K562 (cell line): ENCODE data around the gene CKAP5. TPM values are rescaled to one million over a fixed set of nuclear protein-coding genes. Genes with fewer than 3 reads are reported as not detected.

Experiments used
- ATAC-seq: fragments of 200-7000 bp; cut with Tn5 transposase; 3 replicates; pipeline ENCODE4 v1.9.1; 2020; ENCODE audit warnings: moderate library complexity
- BruUV-seq: library from RNA; stranded (reverse); fragments of 400-500 nt; replicated peaks from 2 replicates; lab custom pipeline; 2021; lab: Mats Ljungman, UMichigan
- CTCF ChIA-PET: fragments of 300-600 bp; formaldehyde crosslinking; extraction: SDS; loops from one replicate; lab custom pipeline; 2021; ENCODE audit warnings: low intra/inter-chr PET ratio; lab: Yijun Ruan, JAX
- POLR2A ChIA-PET: fragments of 300-600, 350-650 bp; sonication (Branson Sonifier 250); formaldehyde crosslinking; extraction: SDS; loops from one replicate; lab custom pipeline; 2021; ENCODE audit warnings: antibody characterized with exemption, inconsistent platforms; lab: Yijun Ruan, JAX
- DNase-seq, 4 experiments: peaks; one replicate each; pipeline versions ENCODE4 v3.0.0 to v3.0.0-alpha.2; 2011 to 2018; ENCODE audit warnings: low spot score in 3 of 4, mixed read lengths in 3 of 4; ENCODE audit errors: extremely low read depth in 1 of 4
- FAIRE-seq: peaks from 2 replicates; lab custom pipeline; 2011; peaks lifted over from hg19 to GRCh38; lab: Jason Lieb, UNC
- H2AFZ ChIP-seq: 2 replicates; pipeline ENCODE4 v1.6.0; 2011; ENCODE audit warnings: low read depth, low read length, control low read depth, inconsistent platforms
- H3K27ac ChIP-seq: fragments of 200-600 bp; 3 replicates; pipeline ENCODE4 v1.8.0; 2011; ENCODE audit warnings: low read depth, mild to moderate bottlenecking, control low read depth, inconsistent platforms, low read length, moderate library complexity, mixed read lengths; ENCODE audit errors: extremely low read depth
- H3K27me3 ChIP-seq, 2 experiments: fragments of 300-600 bp in 1 of 2; 2 replicates in 1 of 2; 3 replicates in 1 of 2; pipeline versions ENCODE4 v1.6.0 to v1.8.0; 2011; ENCODE audit warnings: inconsistent platforms in 2 of 2, low read length in 2 of 2, mild to moderate bottlenecking in 1 of 2, mixed read lengths in 1 of 2, moderate library complexity in 1 of 2; ENCODE audit not compliant: control insufficient read depth in 2 of 2, insufficient read depth in 2 of 2
- H3K36me3 ChIP-seq: fragments of 300-600 bp; 3 replicates; pipeline ENCODE4 v1.8.0; 2011; ENCODE audit warnings: mild to moderate bottlenecking, low read length, inconsistent platforms; ENCODE audit not compliant: control insufficient read depth, insufficient read depth
- H3K4me1 ChIP-seq, 2 experiments: fragments of 200-600 bp in 1 of 2; replicated peaks in 1 of 2; 2 replicates in 1 of 2; 3 replicates in 1 of 2; pipeline versions ENCODE4 v1.5.1 to v1.8.0; 2011; ENCODE audit warnings: inconsistent platforms in 2 of 2, low read length in 2 of 2, mild to moderate bottlenecking in 1 of 2, mixed read lengths in 1 of 2, moderate library complexity in 1 of 2; ENCODE audit not compliant: control insufficient read depth in 2 of 2, insufficient read depth in 2 of 2
- H3K4me2 ChIP-seq: 2 replicates; pipeline ENCODE4 v1.6.1; 2011; ENCODE audit warnings: low read length, control low read depth, inconsistent platforms, mixed read lengths; ENCODE audit not compliant: insufficient read depth
- H3K4me3 ChIP-seq: fragments of 200-600 bp; sonication (generic), shearing (Covaris generic); 2 replicates; pipeline ENCODE4 v1.5.1; 2016; ENCODE audit warnings: control low read depth, inconsistent platforms
- H3K79me2 ChIP-seq: fragments of 200-600 bp; 3 replicates; pipeline ENCODE4 v1.8.0; 2011; ENCODE audit warnings: low read length, inconsistent platforms; ENCODE audit not compliant: control insufficient read depth, insufficient read depth
- H3K9ac ChIP-seq, 2 experiments: 2 replicates each; pipeline versions ENCODE4 v1.6.0 to v1.6.1; 2011; ENCODE audit warnings: low read depth in 2 of 2, low read length in 2 of 2, control low read depth in 1 of 2, inconsistent platforms in 1 of 2, mild to moderate bottlenecking in 1 of 2, mixed read lengths in 1 of 2; ENCODE audit not compliant: insufficient read depth in 1 of 2
- H3K9me1 ChIP-seq: one replicate; pipeline ENCODE4 v1.6.0; 2011; ENCODE audit warnings: inconsistent platforms, mild to moderate bottlenecking, low read length, moderate library complexity; ENCODE audit not compliant: control insufficient read depth, insufficient read depth
- H3K9me3 ChIP-seq: replicated peaks from 2 replicates; pipeline ENCODE4 v1.5.1; 2011; ENCODE audit warnings: low read depth, low read length, inconsistent platforms; ENCODE audit not compliant: control insufficient read depth, insufficient read depth
- H4K20me1 ChIP-seq: replicated peaks from 2 replicates; pipeline ENCODE4 v1.6.1; 2011; ENCODE audit warnings: low read length, inconsistent platforms, mixed read lengths; ENCODE audit not compliant: control insufficient read depth, insufficient read depth
- CBX3 ChIP-seq, 2 experiments: IDR thresholded peaks; 1 replicate in 1 of 2; 2 replicates in 1 of 2; pipeline ENCODE4 v1.6.1; 2012; ENCODE audit warnings: inconsistent platforms in 2 of 2, low read length in 2 of 2, borderline replicate concordance in 1 of 2, control low read depth in 1 of 2
- CGGBP1 ChIP-seq: fragments of 250-450 bp; sonication (Bioruptor Pico); IDR thresholded peaks from 2 replicates; pipeline ENCODE4 v1.9.0; 2021; ENCODE audit warnings: mild to moderate bottlenecking
- CREBBP ChIP-seq: IDR thresholded peaks from one replicate; pipeline ENCODE4 v1.6.1; 2012; ENCODE audit warnings: low read depth, mild to moderate bottlenecking, control low read depth, inconsistent platforms, low read length
- HMG20A ChIP-seq: fragments of 450-650 bp; formaldehyde crosslinking; conservative IDR thresholded peaks from 2 replicates; pipeline ENCODE4 v1.4.0; 2020; ENCODE audit warnings: mild to moderate bottlenecking, mixed read lengths
- ILF3 ChIP-seq: fragments of 450-650 bp; IDR thresholded peaks from 2 replicates; pipeline ENCODE4 v1.6.1; 2018; ENCODE audit warnings: antibody characterized with exemption, mild to moderate bottlenecking, moderate library complexity, borderline replicate concordance
- PHF21A ChIP-seq: fragments of 450-650 bp; IDR thresholded peaks from 2 replicates; pipeline ENCODE4 v1.6.1; 2017; ENCODE audit warnings: low read depth, borderline replicate concordance
- POLR2AphosphoS5 ChIP-seq: IDR thresholded peaks from 2 replicates; pipeline ENCODE4 v1.6.1; 2011; ENCODE audit warnings: mild to moderate bottlenecking, low read depth, low read length, moderate library complexity; ENCODE audit not compliant: control insufficient read depth, insufficient read depth
- PURB ChIP-seq: sonication (generic); formaldehyde crosslinking; IDR thresholded peaks from 2 replicates; pipeline ENCODE4 v1.9.0; 2021; ENCODE audit warnings: low read depth, mild to moderate bottlenecking, missing genetic modification reagents
- SIN3B ChIP-seq: fragments of 450-650 bp; IDR thresholded peaks from 2 replicates; pipeline ENCODE4 v1.6.1; 2017; ENCODE audit warnings: low read depth, mild to moderate bottlenecking, moderate library complexity
- SMAD2 ChIP-seq: fragments of 150-350 bp; IDR thresholded peaks from 2 replicates; pipeline ENCODE4 v1.6.1; 2014; ENCODE audit warnings: low read depth, mild to moderate bottlenecking, low read length
- TRIM24 ChIP-seq, 2 experiments: fragments of 450-650 bp; IDR thresholded peaks; 2 replicates each; pipeline ENCODE4 v1.6.1; 2016
- TRIM28 ChIP-seq: fragments of 450-650 bp; IDR thresholded peaks from 2 replicates; pipeline ENCODE4 v1.6.1; 2017
- ZBTB49 ChIP-seq: sonication (generic); formaldehyde crosslinking; IDR thresholded peaks from 2 replicates; pipeline ENCODE4 v1.8.0; 2022; ENCODE audit warnings: missing genetic modification reagents, mild to moderate bottlenecking, borderline replicate concordance
- ZNF143 ChIP-seq: sonication (generic); formaldehyde crosslinking; IDR thresholded peaks from 2 replicates; pipeline ENCODE4 v1.9.0; 2022; ENCODE audit warnings: mild to moderate bottlenecking, missing genetic modification reagents
- ZNF165 ChIP-seq: fragments of 250-450 bp; sonication (Bioruptor Pico); IDR thresholded peaks from 2 replicates; pipeline ENCODE4 v1.4.0; 2020; ENCODE audit warnings: borderline replicate concordance
- ZNF282 ChIP-seq: sonication (generic); formaldehyde crosslinking; IDR thresholded peaks from 2 replicates; pipeline ENCODE4 v1.8.1; 2023; ENCODE audit warnings: missing genetic modification reagents
- ZNF316 ChIP-seq: fragments of 450-650 bp; IDR thresholded peaks from 2 replicates; pipeline ENCODE4 v1.6.1; 2016
- ZNF644 ChIP-seq: fragments of 200-800 bp; sonication (Bioruptor generic); IDR thresholded peaks from 2 replicates; pipeline ENCODE4 v1.6.1; 2016; ENCODE audit warnings: low read depth, missing genetic modification characterization, missing compliant biosample characterization
- ZSCAN32 ChIP-seq: fragments of 450-650 bp; formaldehyde crosslinking; IDR thresholded peaks from 2 replicates; pipeline ENCODE4 v1.4.0; 2020; ENCODE audit warnings: mild to moderate bottlenecking, moderate library complexity
- ZZZ3 ChIP-seq: fragments of 450-650 bp; IDR thresholded peaks from 2 replicates; pipeline ENCODE4 v1.6.1; 2016; ENCODE audit warnings: antibody characterized with exemption, mild to moderate bottlenecking, moderate library complexity
- WGBS: fragments of 100-300 bp; shearing (Covaris generic); methylation state at CpG from one replicate; pipeline ENCODE4 v1.1.6; 2016; ENCODE audit warnings: low coverage, mixed read lengths; ENCODE audit not compliant: insufficient coverage; ENCODE audit errors: missing lambda C conversion rate; 5-methylcytosine and 5-hydroxymethylcytosine counted together
- in situ Hi-C: fragments of 300-500 bp; cut with MboI; formaldehyde crosslinking; loops from 4 replicates; pipeline ENCODE4 v1.15.0; 2018; ENCODE audit warnings: inconsistent platforms, mixed read lengths
- intact Hi-C: fragments of 100-400 bp; cut with micrococcal nuclease; formaldehyde crosslinking; loops from 2 replicates; pipeline ENCODE4 v1.14.2; 2022
- polyA plus RNA-seq, 8 experiments: library from polyadenylated mRNA; depleted of rRNA in 4 of 8; stranded (reverse) in 5 of 8; unstranded in 3 of 8; fragments of >200 nt; fragmentation: Nextera tagmentation in 2 of 8; fragmentation: Illumina TruSeq in 1 of 8; extraction: Ambion mirVana in 2 of 8; extraction: Trizol in 1 of 8; gene quantifications; 2 replicates each; pipeline versions ENCODE4 v1.2.1 to v1.2.3, GENCODE V29; 2011 to 2014; ENCODE audit warnings: inconsistent platforms in 1 of 8, missing spikeins in 1 of 8
- total RNA-seq, 7 experiments: library from RNA; depleted of rRNA in 6 of 7; stranded (reverse); fragments of >200 nt in 6 of 7; fragmentation: Illumina TruSeq in 2 of 7; extraction: Trizol in 2 of 7; gene quantifications; 2 replicates each; pipeline versions ENCODE4 v1.2.1 to v1.2.3, GENCODE V29; 2011 to 2021; ENCODE audit warnings: low replicate concordance in 1 of 7

Gene CKAP5
- total and polyA plus RNA-seq, 9 of the 15 experiments (the other 6 are each of a cell fraction or from before 2014, with no cell fraction given): 60.1 to 239 (median 139) TPM

DNA sequence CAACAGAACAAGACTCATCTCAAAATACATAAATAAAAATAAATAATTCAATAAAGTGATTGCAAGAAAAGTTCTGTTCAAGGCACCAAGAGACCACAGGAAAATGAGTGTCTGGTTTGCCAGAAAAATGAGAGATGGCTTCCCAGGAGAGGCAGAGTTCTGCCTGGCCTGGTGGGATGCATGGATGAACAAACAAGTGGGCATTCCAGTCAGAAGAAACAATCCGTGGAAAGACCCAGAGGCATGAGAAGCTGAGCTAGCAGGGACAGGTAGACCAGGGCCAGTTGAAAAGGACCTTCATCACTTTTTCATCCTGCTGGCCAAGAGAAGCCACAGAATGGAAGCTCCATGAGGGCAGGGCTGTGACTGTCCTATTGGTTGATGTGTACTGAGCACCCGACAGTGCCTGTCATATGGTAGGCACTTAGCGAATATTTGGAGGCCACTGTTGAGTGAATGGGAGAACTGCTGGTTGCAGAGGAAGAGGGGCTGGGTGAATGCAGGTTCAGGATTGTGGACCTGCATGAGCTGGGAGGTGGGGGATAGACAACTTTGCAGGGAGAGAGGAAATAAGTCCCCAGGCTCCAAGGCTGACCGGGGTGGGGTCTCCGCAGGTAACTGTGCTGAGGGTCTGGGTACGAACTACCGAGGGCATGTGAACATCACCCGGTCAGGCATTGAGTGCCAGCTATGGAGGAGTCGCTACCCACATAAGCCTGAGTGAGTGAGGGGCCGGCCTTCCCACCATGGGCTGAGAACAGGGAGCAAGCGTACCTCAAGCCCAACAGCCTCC lies 123.3 kb downstream of the CKAP5 start:
- ChIA-PET CTCF (no interaction called here), POLR2A (interaction anchor here (0.9 kb wide), 2 partner anchors 11 to 17 kb away, joined by 3 read pairs; no protein-coding TSS in a partner anchor)
- intact Hi-C loops (no loop called here), in situ Hi-C loops (no loop called here)
- ATAC-seq (no peak), FAIRE-seq (no peak)
- WGBS: 39% methylated on average over 11 of the region's 11 CpGs
- no TSS peak for BruUV-seq
- H2AFZ ChIP-seq: no peak overlapping the region
- H4K20me1 ChIP-seq: no peaks in the 10 kb centered on the region
- H3K4me3 ChIP-seq: no peak overlapping the region
- no peaks in the 10 kb centered on the region for H3K9me1 ChIP-seq
- no peaks in the 10 kb centered on the region for H3K79me2 ChIP-seq
- no peak overlapping the region for H3K4me2 ChIP-seq
- H3K27ac ChIP-seq: no peak overlapping the region
- TF ChIP-seq PURB (CRISPR knock-in tag) (no peak), SMAD2 (no peak), ZNF316 (peak; percentile 89), SIN3B (no peak), ILF3 (no peak), ZNF143 (no peak), ZNF165 (CRISPR knock-in tag) (no peak), CREBBP (no peak), ZBTB49 (CRISPR knock-in tag) (no peak), ZNF644 (no peak), CBX3 (IDR thresholded peaks at IDR 0.05; ENCODE audit: borderline replicate concordance in 1 of 2, low read length in 2 of 2) (peak in 1 of 2 experiments; percentile 57; a peak in 2 of 3 replicates), ZSCAN32 (CRISPR knock-in tag) (no peak), PHF21A (no peak), TRIM24 (IDR thresholded peaks at IDR 0.05) (peak; percentile 61 to 76), POLR2AphosphoS5 (no peak), ZNF282 (CRISPR knock-in tag) (no peak), HMG20A (CRISPR knock-in tag) (no peak), CGGBP1 (CRISPR knock-in tag) (no peak), ZZZ3 (no peak), TRIM28 (peak; percentile 81; the same call in 1 of the 2 replicates)
- TF ChIP-seq, all 486 proteins: peak for 4
- Histone ChIP-seq H3K9me3 (peaks cover 4% of the 10 kb centered on the region; the same call in 1 of the 2 replicates), H3K36me3 (no peaks in the 10 kb centered on the region), H3K9ac (no peak overlapping the region), H3K4me1 (peaks cover 4 to 26% of the 10 kb centered on the region in 2 experiments; a peak in 4 of 5 replicates), H3K27me3 (peaks cover 0 to 3% of the 10 kb centered on the region in 2 experiments; a peak in 1 of 5 replicates)
- no peak for DNase-seq
